HepG2 (cell line): ENCODE data around the gene GPR162. TPM values are rescaled to one million over a fixed set of nuclear protein-coding genes. Genes with fewer than 3 reads are reported as not detected.

ENCODE experiments used
- FOXP1 ChIP-seq, 2 experiments: fragments of 450-650 bp in 1 of 2; IDR thresholded peaks; 2 replicates each; pipeline ENCODE4 v1.6.1; 2017 to 2018; ENCODE audit warnings: antibody characterized with exemption in 1 of 2
- HNF4A ChIP-seq: sonication (generic); formaldehyde crosslinking; IDR thresholded peaks from 2 replicates; pipeline ENCODE4 v1.4.0; 2020; ENCODE audit warnings: missing genetic modification reagents
- HNRNPH1 ChIP-seq: fragments of 200-400 bp; formaldehyde crosslinking; optimal IDR thresholded peaks from 2 replicates; pipeline ENCODE3; 2017; ENCODE audit warnings: mild to moderate bottlenecking, low read depth, low read length
- MTA1 ChIP-seq: sonication (generic); formaldehyde crosslinking; IDR thresholded peaks from 2 replicates; pipeline ENCODE4 v1.4.0; 2020; ENCODE audit warnings: missing genetic modification reagents, mild to moderate bottlenecking, borderline replicate concordance
- POLR2AphosphoS5 ChIP-seq: IDR thresholded peaks from 2 replicates; pipeline ENCODE4 v1.6.1; 2012; ENCODE audit warnings: low read depth, low read length
- RELA ChIP-seq: sonication (generic); formaldehyde crosslinking; IDR thresholded peaks from 2 replicates; pipeline ENCODE4 v1.4.0; 2020; ENCODE audit warnings: missing genetic modification reagents
- SMC3 ChIP-seq: IDR thresholded peaks from 2 replicates; pipeline ENCODE4 v1.6.1; 2011; ENCODE audit warnings: low read length, improper control_type of control experiment
- TEAD2 ChIP-seq: sonication (generic); formaldehyde crosslinking; IDR thresholded peaks from 2 replicates; pipeline ENCODE4 v1.9.0; 2021; ENCODE audit warnings: missing genetic modification reagents
- THYN1 ChIP-seq: sonication (generic); formaldehyde crosslinking; IDR thresholded peaks from 2 replicates; pipeline ENCODE4 v1.8.1; 2023; ENCODE audit warnings: low read depth, mild to moderate bottlenecking, moderate library complexity, missing genetic modification reagents, borderline replicate concordance
- TSC22D2 ChIP-seq: sonication (generic); formaldehyde crosslinking; IDR thresholded peaks from 2 replicates; pipeline ENCODE4 v1.5.1; 2020; ENCODE audit warnings: missing genetic modification reagents, mild to moderate bottlenecking, borderline replicate concordance
- ZFP62 ChIP-seq: sonication (generic); formaldehyde crosslinking; IDR thresholded peaks from 2 replicates; pipeline ENCODE4 v1.4.0; 2020; ENCODE audit warnings: missing genetic modification reagents
- ZNF143 ChIP-seq: sonication (generic); formaldehyde crosslinking; IDR thresholded peaks from 2 replicates; pipeline ENCODE4 v1.4.0; 2020; ENCODE audit warnings: missing genetic modification reagents
- ZNF207 ChIP-seq: fragments of 450-650 bp; IDR thresholded peaks from 2 replicates; pipeline ENCODE4 v1.6.1; 2016; ENCODE audit warnings: antibody characterized with exemption, borderline replicate concordance
- ZNF264 ChIP-seq: sonication (generic); formaldehyde crosslinking; IDR thresholded peaks from 2 replicates; pipeline ENCODE4 v1.4.0; 2020; ENCODE audit warnings: missing genetic modification reagents
- ZNF605 ChIP-seq: sonication (generic); formaldehyde crosslinking; IDR thresholded peaks from 2 replicates; pipeline ENCODE4 v1.8.0; 2022; ENCODE audit warnings: mild to moderate bottlenecking, missing genetic modification reagents
- polyA plus RNA-seq, 8 experiments: library from polyadenylated mRNA; depleted of rRNA in 3 of 8; stranded (reverse) in 7 of 8; unstranded in 1 of 8; fragments of >200 nt; fragmentation: Illumina TruSeq in 4 of 8; extraction: Trizol in 4 of 8; gene quantifications; 2 replicates each; pipeline versions ENCODE4 v1.2.1 to v1.2.3, GENCODE V29; 2011 to 2016; ENCODE audit warnings: low read depth in 4 of 8, missing spikeins in 1 of 8, mixed read lengths in 1 of 8; ENCODE audit not compliant: insufficient read depth in 1 of 8
- total RNA-seq, 5 experiments: library from RNA; depleted of rRNA; stranded (reverse); fragments of >200 nt; fragmentation: Illumina TruSeq; extraction: Trizol; gene quantifications; 2 replicates each; pipeline ENCODE4 v1.2.3, GENCODE V29; 2016; ENCODE audit warnings: low read depth in 1 of 5
- TF ChIP-seq, protein P1 (sequence below): IDR thresholded peaks from 2 replicates; pipeline ENCODE4 v1.6.1; 2016; ENCODE audit warnings: low read depth, control low read depth
- TF ChIP-seq, protein P2 (sequence below): sonication (generic); formaldehyde crosslinking; IDR thresholded peaks from 2 replicates; pipeline ENCODE4 v1.4.0; 2020; ENCODE audit warnings: mild to moderate bottlenecking, missing genetic modification reagents, borderline replicate concordance
- TF ChIP-seq, protein P3 (sequence below): sonication (generic); formaldehyde crosslinking; conservative IDR thresholded peaks from 2 replicates; pipeline ENCODE4 v1.4.0; 2020; ENCODE audit warnings: missing genetic modification reagents
- TF ChIP-seq, protein P4 (sequence below): sonication (generic); formaldehyde crosslinking; conservative IDR thresholded peaks from 2 replicates; pipeline ENCODE4 v1.4.0; 2020; ENCODE audit warnings: missing genetic modification reagents
- TF ChIP-seq, protein P5 (sequence below): sonication (generic); formaldehyde crosslinking; IDR thresholded peaks from 2 replicates; pipeline ENCODE4 v1.8.0; 2022; ENCODE audit warnings: mild to moderate bottlenecking, missing genetic modification reagents, moderate library complexity
- TF ChIP-seq, protein P6 (sequence below): sonication (generic); formaldehyde crosslinking; IDR thresholded peaks from 2 replicates; pipeline ENCODE4 v1.5.1; 2020; ENCODE audit warnings: missing genetic modification reagents, mild to moderate bottlenecking, borderline replicate concordance

The GPR162 gene
- total and polyA plus RNA-seq, 2 of the 13 experiments (the other 11 are each of a cell fraction or from before 2014, with no cell fraction given), result 0.08 TPM; not detected in 1

DNA sequence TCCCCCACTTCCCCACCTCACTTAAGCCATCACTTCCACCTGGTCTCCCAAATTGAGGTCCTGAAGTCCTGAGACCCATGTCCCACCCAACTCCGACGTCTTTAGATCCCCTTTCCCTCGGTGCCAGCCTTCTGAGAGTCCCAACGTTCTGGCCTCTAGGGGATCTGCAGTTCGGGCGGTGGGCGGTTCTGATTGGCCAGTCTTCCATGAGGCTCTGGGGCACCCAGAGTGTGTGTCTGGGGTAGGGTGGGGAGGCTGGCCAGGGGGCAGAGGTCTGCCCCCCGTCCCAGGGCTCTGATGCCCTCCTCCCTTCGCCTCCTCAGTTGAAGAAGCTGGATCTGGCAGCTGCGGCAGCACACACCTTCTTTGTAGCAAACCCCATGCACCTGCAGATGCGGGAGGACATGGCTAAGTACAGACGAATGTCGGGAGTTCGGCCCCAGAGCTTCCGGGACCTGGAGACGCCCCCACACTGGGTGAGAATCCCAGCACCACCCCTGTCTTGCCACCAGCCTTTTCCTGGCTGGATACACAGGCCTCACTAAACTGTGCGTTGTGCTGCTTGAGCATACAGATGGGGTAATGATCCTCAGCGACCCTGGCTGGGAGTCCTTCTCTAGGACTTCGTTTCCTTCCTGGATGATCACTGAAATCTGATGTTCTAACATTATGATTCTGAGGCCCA is 8.1 kb downstream of the GPR162 start (continued):
- TF ChIP-seq, protein P1, sequence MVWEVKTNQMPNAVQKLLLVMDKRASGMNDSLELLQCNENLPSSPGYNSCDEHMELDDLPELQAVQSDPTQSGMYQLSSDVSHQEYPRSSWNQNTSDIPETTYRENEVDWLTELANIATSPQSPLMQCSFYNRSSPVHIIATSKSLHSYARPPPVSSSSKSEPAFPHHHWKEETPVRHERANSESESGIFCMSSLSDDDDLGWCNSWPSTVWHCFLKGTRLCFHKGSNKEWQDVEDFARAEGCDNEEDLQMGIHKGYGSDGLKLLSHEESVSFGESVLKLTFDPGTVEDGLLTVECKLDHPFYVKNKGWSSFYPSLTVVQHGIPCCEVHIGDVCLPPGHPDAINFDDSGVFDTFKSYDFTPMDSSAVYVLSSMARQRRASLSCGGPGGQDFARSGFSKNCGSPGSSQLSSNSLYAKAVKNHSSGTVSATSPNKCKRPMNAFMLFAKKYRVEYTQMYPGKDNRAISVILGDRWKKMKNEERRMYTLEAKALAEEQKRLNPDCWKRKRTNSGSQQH, result no peak
- TF ChIP-seq HNRNPH1, result no peak
- TF ChIP-seq ZNF605 (CRISPR knock-in tag), result peak; percentile 44; the same call in 1 of the 2 replicates
- TF ChIP-seq SMC3, result no peak
- TF ChIP-seq, protein P2, sequence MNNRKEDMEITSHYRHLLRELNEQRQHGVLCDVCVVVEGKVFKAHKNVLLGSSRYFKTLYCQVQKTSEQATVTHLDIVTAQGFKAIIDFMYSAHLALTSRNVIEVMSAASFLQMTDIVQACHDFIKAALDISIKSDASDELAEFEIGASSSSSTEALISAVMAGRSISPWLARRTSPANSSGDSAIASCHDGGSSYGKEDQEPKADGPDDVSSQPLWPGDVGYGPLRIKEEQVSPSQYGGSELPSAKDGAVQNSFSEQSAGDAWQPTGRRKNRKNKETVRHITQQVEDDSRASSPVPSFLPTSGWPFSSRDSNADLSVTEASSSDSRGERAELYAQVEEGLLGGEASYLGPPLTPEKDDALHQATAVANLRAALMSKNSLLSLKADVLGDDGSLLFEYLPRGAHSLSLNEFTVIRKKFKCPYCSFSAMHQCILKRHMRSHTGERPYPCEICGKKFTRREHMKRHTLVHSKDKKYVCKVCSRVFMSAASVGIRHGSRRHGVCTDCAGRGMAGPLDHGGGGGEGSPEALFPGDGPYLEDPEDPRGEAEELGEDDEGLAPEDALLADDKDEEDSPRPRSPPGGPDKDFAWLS (CRISPR knock-in tag), result no peak
- TF ChIP-seq RELA (CRISPR knock-in tag), result no peak
- no peak for TF ChIP-seq FOXP1 (IDR thresholded peaks at IDR 0.05)
- TF ChIP-seq FOXP1 (CRISPR knock-in tag; IDR thresholded peaks at IDR 0.05), result no peak
- TF ChIP-seq MTA1 (CRISPR knock-in tag), result no peak
- no peak for TF ChIP-seq TSC22D2 (CRISPR knock-in tag)
- peak; percentile 24; the same call in 1 of the 2 replicates for TF ChIP-seq HNF4A (CRISPR knock-in tag)
- no peak for TF ChIP-seq ZNF207
- no peak for TF ChIP-seq ZNF264 (CRISPR knock-in tag)
- TF ChIP-seq, protein P3, sequence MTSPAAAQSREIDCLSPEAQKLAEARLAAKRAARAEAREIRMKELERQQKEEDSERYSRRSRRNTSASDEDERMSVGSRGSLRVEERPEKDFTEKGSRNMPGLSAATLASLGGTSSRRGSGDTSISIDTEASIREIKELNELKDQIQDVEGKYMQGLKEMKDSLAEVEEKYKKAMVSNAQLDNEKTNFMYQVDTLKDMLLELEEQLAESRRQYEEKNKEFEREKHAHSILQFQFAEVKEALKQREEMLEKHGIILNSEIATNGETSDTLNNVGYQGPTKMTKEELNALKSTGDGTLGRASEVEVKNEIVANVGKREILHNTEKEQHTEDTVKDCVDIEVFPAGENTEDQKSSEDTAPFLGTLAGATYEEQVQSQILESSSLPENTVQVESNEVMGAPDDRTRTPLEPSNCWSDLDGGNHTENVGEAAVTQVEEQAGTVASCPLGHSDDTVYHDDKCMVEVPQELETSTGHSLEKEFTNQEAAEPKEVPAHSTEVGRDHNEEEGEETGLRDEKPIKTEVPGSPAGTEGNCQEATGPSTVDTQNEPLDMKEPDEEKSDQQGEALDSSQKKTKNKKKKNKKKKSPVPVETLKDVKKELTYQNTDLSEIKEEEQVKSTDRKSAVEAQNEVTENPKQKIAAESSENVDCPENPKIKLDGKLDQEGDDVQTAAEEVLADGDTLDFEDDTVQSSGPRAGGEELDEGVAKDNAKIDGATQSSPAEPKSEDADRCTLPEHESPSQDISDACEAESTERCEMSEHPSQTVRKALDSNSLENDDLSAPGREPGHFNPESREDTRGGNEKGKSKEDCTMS (CRISPR knock-in tag), result no peak
- no peak for TF ChIP-seq ZFP62
- TF ChIP-seq, protein P4, sequence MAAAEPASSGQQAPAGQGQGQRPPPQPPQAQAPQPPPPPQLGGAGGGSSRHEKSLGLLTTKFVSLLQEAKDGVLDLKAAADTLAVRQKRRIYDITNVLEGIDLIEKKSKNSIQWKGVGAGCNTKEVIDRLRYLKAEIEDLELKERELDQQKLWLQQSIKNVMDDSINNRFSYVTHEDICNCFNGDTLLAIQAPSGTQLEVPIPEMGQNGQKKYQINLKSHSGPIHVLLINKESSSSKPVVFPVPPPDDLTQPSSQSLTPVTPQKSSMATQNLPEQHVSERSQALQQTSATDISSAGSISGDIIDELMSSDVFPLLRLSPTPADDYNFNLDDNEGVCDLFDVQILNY, result no peak
- TF ChIP-seq, protein P5, sequence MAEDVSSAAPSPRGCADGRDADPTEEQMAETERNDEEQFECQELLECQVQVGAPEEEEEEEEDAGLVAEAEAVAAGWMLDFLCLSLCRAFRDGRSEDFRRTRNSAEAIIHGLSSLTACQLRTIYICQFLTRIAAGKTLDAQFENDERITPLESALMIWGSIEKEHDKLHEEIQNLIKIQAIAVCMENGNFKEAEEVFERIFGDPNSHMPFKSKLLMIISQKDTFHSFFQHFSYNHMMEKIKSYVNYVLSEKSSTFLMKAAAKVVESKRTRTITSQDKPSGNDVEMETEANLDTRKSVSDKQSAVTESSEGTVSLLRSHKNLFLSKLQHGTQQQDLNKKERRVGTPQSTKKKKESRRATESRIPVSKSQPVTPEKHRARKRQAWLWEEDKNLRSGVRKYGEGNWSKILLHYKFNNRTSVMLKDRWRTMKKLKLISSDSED (CRISPR knock-in tag), result no peak
- peak; percentile 38; the same call in 1 of the 2 replicates for TF ChIP-seq ZNF143 (CRISPR knock-in tag)
- no peak for TF ChIP-seq THYN1 (CRISPR knock-in tag)
- no peak for TF ChIP-seq TEAD2 (CRISPR knock-in tag)
- peak; percentile 78 for TF ChIP-seq POLR2AphosphoS5
- TF ChIP-seq, protein P6, sequence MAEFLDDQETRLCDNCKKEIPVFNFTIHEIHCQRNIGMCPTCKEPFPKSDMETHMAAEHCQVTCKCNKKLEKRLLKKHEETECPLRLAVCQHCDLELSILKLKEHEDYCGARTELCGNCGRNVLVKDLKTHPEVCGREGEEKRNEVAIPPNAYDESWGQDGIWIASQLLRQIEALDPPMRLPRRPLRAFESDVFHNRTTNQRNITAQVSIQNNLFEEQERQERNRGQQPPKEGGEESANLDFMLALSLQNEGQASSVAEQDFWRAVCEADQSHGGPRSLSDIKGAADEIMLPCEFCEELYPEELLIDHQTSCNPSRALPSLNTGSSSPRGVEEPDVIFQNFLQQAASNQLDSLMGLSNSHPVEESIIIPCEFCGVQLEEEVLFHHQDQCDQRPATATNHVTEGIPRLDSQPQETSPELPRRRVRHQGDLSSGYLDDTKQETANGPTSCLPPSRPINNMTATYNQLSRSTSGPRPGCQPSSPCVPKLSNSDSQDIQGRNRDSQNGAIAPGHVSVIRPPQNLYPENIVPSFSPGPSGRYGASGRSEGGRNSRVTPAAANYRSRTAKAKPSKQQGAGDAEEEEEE (CRISPR knock-in tag), result no peak
